ENCODE results near the gene DIABLO.
"Not testable (repeated sequence)": the region's sequence is repeated elsewhere in the genome, so short reads cannot be mapped to it uniquely, and the experiment has no call there.

Gene DIABLO

GRCh38 chr12:122208073-122208820 lies 17.6 kb downstream of the DIABLO start:
- ATAC-seq (no peak), DNase-seq (no peak)

GRCh38 chr12:122207391-122207790 lies 18.5 kb downstream of the DIABLO start:
- ATAC-seq (no peak), DNase-seq (no peak)

- DNase-seq: no peak
- no peak for ATAC-seq
Measured at GRCh38 chr12:122206976-122207375, 18.9 kb downstream of the DIABLO start.

- ATAC-seq (no peak), DNase-seq (no peak)
Measured at GRCh38 chr12:122206111-122206881, 19.6 kb downstream of the DIABLO start.

- ATAC-seq (no peak), DNase-seq (no peak)
Measured at GRCh38 chr12:122205053-122205925, 20.6 kb downstream of the DIABLO start.

GRCh38 chr12:122204167-122205052 lies 21.4 kb downstream of the DIABLO start:
- DNase-seq (peak; percentile 31), ATAC-seq (no peak)

- peak; percentile 70 for DNase-seq
- peak; percentile 57 for ATAC-seq
Measured at GRCh38 chr12:122203301-122204166, 22.3 kb downstream of the DIABLO start, which contains the start of gene B3GNT4. B3GNT4 (plus strand) TSS chr12:122203709; CDS start chr12:122204619, 910 bp downstream.

- DNase-seq, ATAC-seq: not testable (repeated sequence)
Measured at GRCh38 chr12:122202811-122203210, 23.0 kb downstream of the DIABLO start.

GRCh38 chr12:122202017-122202416 lies 23.8 kb downstream of the DIABLO start:
- ATAC-seq (no peak), DNase-seq (no peak)

GRCh38 chr12:122201381-122201780 lies 24.5 kb downstream of the DIABLO start:
- ATAC-seq: no peak

GRCh38 chr12:122200541-122201175 lies 25.2 kb downstream of the DIABLO start:
- DNase-seq (no peak), ATAC-seq (no peak)

More at GRCh38 chr12:122201381-122201780, 24.5 kb downstream of the DIABLO start:
- no peak for DNase-seq

- DNase-seq: no peak
- ATAC-seq: no peak
Measured at GRCh38 chr12:122199484-122200355, 26.1 kb downstream of the DIABLO start.

GRCh38 chr12:122197612-122197966 lies 28.3 kb downstream of the DIABLO start:
- ATAC-seq (peak; percentile 64), DNase-seq (no peak)

- ATAC-seq (no peak), DNase-seq (no peak)
Measured at GRCh38 chr12:122195405-122195804, 30.4 kb downstream of the DIABLO start.

- DNase-seq (no peak), ATAC-seq (no peak)
Measured at GRCh38 chr12:122194804-122195203, 31.0 kb downstream of the DIABLO start.

GRCh38 chr12:122192441-122192840 lies 33.4 kb downstream of the DIABLO start:
- DNase-seq (no peak), ATAC-seq (no peak)

GRCh38 chr12:122190842-122191668 lies 34.8 kb downstream of the DIABLO start:
- DNase-seq (peak; percentile 78), ATAC-seq (peak; percentile 78)

Data from stimulated activated naive CD8-positive, alpha-beta T cell treated with anti-CD3 and anti-CD28 coated beads, Interleukin-15, Interleukin-2, amounts not matched to agents 100 U/mL and 50 U/mL, for 24 hours (primary cell).